Esophagus muscularis mucosa (tissue), 4 donors: ENCODE measurements around the gene ZNF423. TPM values are rescaled to one million over a fixed set of nuclear protein-coding genes. Genes with fewer than 3 reads are reported as not detected.

Experiments
- DNase-seq: peaks from one replicate; pipeline ENCODE4 v3.0.0-alpha.2; 2017; ENCODE audit errors: extremely low spot score
- H3K27ac ChIP-seq, 4 donors: fragments of 200-600 bp; sonication (generic); replicated peaks in 1 of 4; 1 replicate in 3 of 4; 2 replicates in 1 of 4; pipeline ENCODE4 v1.5.1; 2016 to 2019; ENCODE audit warnings: mild to moderate bottlenecking in 1 of 4
- H3K27me3 ChIP-seq, 4 donors: fragments of 200-600 bp; sonication (generic); one replicate each; pipeline versions ENCODE4 v1.5.1 to v1.6.0; 2016 to 2019
- H3K36me3 ChIP-seq, 4 donors: fragments of 200-600 bp; sonication (generic); one replicate each; pipeline ENCODE4 v1.5.1; 2016 to 2019
- H3K4me1 ChIP-seq, 4 donors: fragments of 200-600 bp; sonication (generic); one replicate each; pipeline ENCODE4 v1.5.1; 2016 to 2019
- H3K4me3 ChIP-seq, 4 donors: fragments of 200-600 bp; sonication (generic); 1 replicate in 2 of 4; 2 replicates in 2 of 4; pipeline ENCODE4 v1.5.1; 2016 to 2019; ENCODE audit warnings: mild to moderate bottlenecking in 4 of 4, moderate library complexity in 1 of 4
- H3K9me3 ChIP-seq, 4 donors: fragments of 200-600 bp; sonication (generic); 1 replicate in 3 of 4; 2 replicates in 1 of 4; pipeline ENCODE4 v1.5.1; 2016 to 2019
- CTCF ChIP-seq, 3 experiments: fragments of 200-600 bp in 2 of 3; fragments of 450-650 bp in 1 of 3; sonication (generic) in 2 of 3; IDR thresholded peaks; one replicate each; pipeline ENCODE4 v1.5.1; 2017 to 2019; ENCODE audit warnings: antibody characterized with exemption in 3 of 3, mild to moderate bottlenecking in 2 of 3, moderate library complexity in 1 of 3
- EP300 ChIP-seq: sonication (generic); formaldehyde crosslinking; IDR thresholded peaks from one replicate; pipeline ENCODE4 v1.6.1; 2017; ENCODE audit warnings: antibody characterized with exemption
- POLR2A ChIP-seq: fragments of 450-650 bp; IDR thresholded peaks from one replicate; pipeline ENCODE4 v1.6.1; 2017; ENCODE audit warnings: antibody characterized with exemption, moderate library complexity, mild to moderate bottlenecking, low read depth
- POLR2AphosphoS5 ChIP-seq, 2 donors: sonication (generic); formaldehyde crosslinking; IDR thresholded peaks; one replicate each; pipeline ENCODE4 v1.6.1; 2017; ENCODE audit warnings: antibody characterized with exemption in 2 of 2
- WGBS: methylation state at CpG from one replicate; pipeline ENCODE4 v1.1.5; 2018; 5-methylcytosine and 5-hydroxymethylcytosine counted together
- intact Hi-C: fragments of 100-400 bp; cut with DNase I; formaldehyde crosslinking; loops from one replicate; pipeline ENCODE4 v1.15.1; 2023
- total RNA-seq, 4 donors: library from RNA; depleted of rRNA; stranded (reverse); fragments of >200 nt; gene quantifications; one replicate each; pipeline versions ENCODE4 v1.1.0 to v1.2.1, GENCODE V29; 2016

Gene ZNF423
- total RNA-seq, 4 donors from 2014 or later = 8.7 to 22.5 (median 10.3) TPM

GRCh38 chr16:49701065-49701685 lies 154.7 kb downstream of the ZNF423 start:
- no peaks in the 10 kb centered on the region for H3K27me3 ChIP-seq
- H3K4me1 ChIP-seq = peaks cover 36 to 56% (median 53%) of the 10 kb centered on the region in 4 donors
- H3K9me3 ChIP-seq = no peaks in the 10 kb centered on the region
- no peaks in the 10 kb centered on the region for H3K36me3 ChIP-seq
- no peak for DNase-seq
- TF ChIP-seq POLR2AphosphoS5 (IDR thresholded peaks at IDR 0.05) = no peak
- TF ChIP-seq POLR2A = no peak
- no peak for TF ChIP-seq EP300
- TF ChIP-seq CTCF (IDR thresholded peaks at IDR 0.05) = no peak
- WGBS = 40% methylated on average over 18 of the region's 18 CpGs
- H3K4me3 ChIP-seq = peak overlapping the region in 2 of 4 donors; percentile 4 to 14
- intact Hi-C loops = loop anchor here (5.0 kb wide), 1 partner anchor 156 kb away; the partner anchor contains the start of gene ZNF423
- H3K27ac ChIP-seq = peak overlapping the region; percentile 70 to 77 (median 73)

- peak overlapping the region; percentile 70 to 77 (median 73) for H3K27ac ChIP-seq
- H3K4me1 ChIP-seq = peaks cover 36 to 56% (median 53%) of the 10 kb centered on the region in 4 donors
- no peaks in the 10 kb centered on the region for H3K27me3 ChIP-seq
- intact Hi-C loops = loop anchor here (5.0 kb wide), 1 partner anchor 157 kb away; the partner anchor contains the start of gene ZNF423
- DNase-seq = no peak
- 48% methylated on average over 7 of the region's 10 CpGs for WGBS
- TF ChIP-seq CTCF (IDR thresholded peaks at IDR 0.05) = no peak
- no peak for TF ChIP-seq POLR2AphosphoS5 (IDR thresholded peaks at IDR 0.05)
- no peak for TF ChIP-seq EP300
- no peak for TF ChIP-seq POLR2A
- no peaks in the 10 kb centered on the region for H3K9me3 ChIP-seq
- H3K4me3 ChIP-seq = peak overlapping the region in 1 of 4 donors; percentile 4
- no peaks in the 10 kb centered on the region for H3K36me3 ChIP-seq
Measured at GRCh38 chr16:49700251-49701064, 155.5 kb downstream of the ZNF423 start.

GRCh38 chr16:49699841-49700175 lies 156.1 kb downstream of the ZNF423 start:
- TF ChIP-seq EP300 (no peak), POLR2A (no peak), POLR2AphosphoS5 (IDR thresholded peaks at IDR 0.05) (no peak), CTCF (IDR thresholded peaks at IDR 0.05) (no peak)
- H3K4me3 ChIP-seq = no peak overlapping the region
- intact Hi-C loops = loop anchor here (5.0 kb wide), 1 partner anchor 157 kb away; the partner anchor contains the start of gene ZNF423
- H3K27me3 ChIP-seq = no peaks in the 10 kb centered on the region
- no peaks in the 10 kb centered on the region for H3K36me3 ChIP-seq
- H3K9me3 ChIP-seq = no peaks in the 10 kb centered on the region
- H3K4me1 ChIP-seq = peaks cover 36 to 56% (median 53%) of the 10 kb centered on the region in 4 donors
- WGBS = 89% methylated on average over 3 of the region's 3 CpGs
- no peak for DNase-seq
- H3K27ac ChIP-seq = peak overlapping the region; percentile 70 to 77 (median 73)

GRCh38 chr16:49698931-49699840 lies 156.7 kb downstream of the ZNF423 start:
- H3K4me1 ChIP-seq = peaks cover 36 to 56% (median 53%) of the 10 kb centered on the region in 4 donors
- WGBS = 40% methylated on average over 18 of the region's 18 CpGs
- TF ChIP-seq POLR2AphosphoS5 (IDR thresholded peaks at IDR 0.05) = no peak
- TF ChIP-seq POLR2A = no peak
- no peak for TF ChIP-seq EP300
- intact Hi-C loops = no loop called here
- H3K27me3 ChIP-seq = no peaks in the 10 kb centered on the region
- H3K9me3 ChIP-seq = no peaks in the 10 kb centered on the region
- H3K36me3 ChIP-seq = no peaks in the 10 kb centered on the region
- peak overlapping the region in 1 of 4 donors; percentile 22 for H3K4me3 ChIP-seq
- peak overlapping the region; percentile 70 to 77 (median 73) for H3K27ac ChIP-seq
- DNase-seq = no peak
